ENCODE data around the gene PLEKHG4B. TPM values are rescaled to one million over a fixed set of nuclear protein-coding genes. Genes with fewer than 3 reads are reported as not detected.
"Not testable (repeated sequence)": the region's sequence is repeated elsewhere in the genome, so short reads cannot be mapped to it uniquely, and the experiment has no call there.

The PLEKHG4B gene
- total RNA-seq, 2 experiments from 2014 or later: 0.03 TPM; not detected in 1

DNA sequence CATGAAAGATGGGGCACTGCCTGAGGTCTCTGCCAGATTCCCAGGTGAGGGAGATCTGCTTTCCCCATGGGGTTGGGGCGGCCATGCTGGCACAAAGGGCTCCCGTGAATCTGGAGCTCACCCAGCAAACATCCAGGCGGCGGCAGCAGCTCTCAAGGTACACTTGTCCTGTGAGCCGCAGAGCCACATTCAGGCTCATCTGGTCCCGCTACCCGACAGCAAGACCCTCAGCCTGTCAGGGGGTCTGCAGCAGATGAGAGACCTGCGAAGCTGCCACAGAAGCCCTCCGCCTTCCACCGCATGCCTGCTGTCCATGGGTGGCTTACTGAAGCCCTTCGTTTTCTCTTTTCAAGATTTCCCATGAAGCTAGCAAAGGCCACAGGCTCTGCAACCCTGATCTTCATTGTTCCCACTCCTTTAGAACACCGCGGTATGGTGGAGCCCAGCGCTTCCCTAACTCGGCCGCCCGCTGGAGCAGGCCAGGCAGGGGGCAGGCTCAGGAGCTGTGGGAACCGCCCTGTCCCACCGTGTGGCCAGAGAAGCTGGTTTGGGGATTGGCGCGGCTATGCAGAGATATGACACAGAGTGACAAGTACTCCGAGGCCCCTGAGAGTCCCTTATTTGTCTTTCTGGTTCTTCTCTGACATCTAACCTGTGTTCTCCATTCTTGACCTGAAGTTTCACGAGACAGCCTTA is 108.1 kb downstream of the PLEKHG4B start:
- DNase-seq (no peak), ATAC-seq (ENCODE audit: low read depth) (no peak)
- Mint-ChIP-seq H3K9me3 (no peaks in the 10 kb centered on the region), H3K4me3 (no peak overlapping the region), H3K27me3 (no peaks in the 10 kb centered on the region), H3K27ac (no peak overlapping the region), H3K36me3 (peaks cover 9% of the 10 kb centered on the region), H3K4me1 (no peaks in the 10 kb centered on the region)
- POLR2A ChIA-PET: interaction anchor here (0.6 kb wide), 1 partner anchor 10 kb away, joined by 3 read pairs; no protein-coding TSS in a partner anchor

DNA sequence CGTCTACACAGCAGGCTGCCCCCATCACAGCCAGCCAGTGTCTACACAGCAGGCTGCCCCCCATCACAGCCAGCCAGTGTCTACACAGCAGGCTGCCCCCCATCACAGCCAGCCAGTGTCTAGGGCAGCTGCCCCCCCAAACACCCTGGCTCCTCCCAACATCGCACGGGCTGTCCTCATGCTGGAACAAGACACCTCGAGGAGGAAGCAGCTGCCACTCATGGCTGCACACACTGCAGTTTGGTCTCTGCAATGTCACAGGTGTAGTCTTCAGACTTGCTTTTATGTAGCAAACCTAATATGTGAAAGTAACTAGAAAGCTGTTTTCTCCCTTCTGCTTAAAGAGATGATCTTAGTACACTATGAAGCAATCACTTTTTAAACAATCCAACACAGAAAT is 109.0 kb downstream of the PLEKHG4B start:
- Mint-ChIP-seq H3K27ac (no peak overlapping the region), H3K36me3 (peaks cover 14% of the 10 kb centered on the region), H3K9me3 (no peaks in the 10 kb centered on the region), H3K4me3 (no peak overlapping the region), H3K4me1 (no peaks in the 10 kb centered on the region), H3K27me3 (no peaks in the 10 kb centered on the region)
- ATAC-seq (ENCODE audit: low read depth): no peak
- no peak for DNase-seq
- POLR2A ChIA-PET: no interaction called here

DNA sequence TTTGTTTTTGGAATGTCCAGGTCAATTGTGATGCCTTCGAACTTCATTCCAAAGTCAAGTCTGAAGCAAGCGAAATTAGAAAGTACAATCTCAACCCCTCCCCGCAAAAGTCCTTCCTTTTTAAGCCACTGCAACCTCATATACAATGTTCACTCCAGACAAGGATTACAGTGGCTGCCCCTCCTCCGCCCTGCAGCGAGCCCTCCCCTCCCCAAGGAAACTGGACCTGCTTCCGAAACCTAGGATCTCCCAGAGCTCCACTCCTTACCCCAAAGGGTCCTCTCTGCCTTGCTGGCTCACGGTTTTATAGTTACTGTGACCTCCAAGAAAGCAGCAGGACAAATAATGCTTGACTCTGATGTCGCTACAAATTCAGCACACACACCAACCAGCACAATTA is 109.7 kb downstream of the PLEKHG4B start:
- no peak overlapping the region for H3K27ac Mint-ChIP-seq
- H3K36me3 Mint-ChIP-seq: peaks cover 14% of the 10 kb centered on the region
- no peaks in the 10 kb centered on the region for H3K9me3 Mint-ChIP-seq
- DNase-seq (no peak), ATAC-seq (ENCODE audit: low read depth) (no peak)
- H3K4me1 Mint-ChIP-seq: no peaks in the 10 kb centered on the region
- no peak overlapping the region for H3K4me3 Mint-ChIP-seq
- H3K27me3 Mint-ChIP-seq: no peaks in the 10 kb centered on the region
- POLR2A ChIA-PET: no interaction called here

GRCh38 chr5:203246-203930 is 111.4 kb downstream of the PLEKHG4B start:
- Mint-ChIP-seq H3K27me3 (no peaks in the 10 kb centered on the region), H3K27ac (no peak overlapping the region), H3K36me3 (peaks cover 19% of the 10 kb centered on the region), H3K4me3 (no peak overlapping the region), H3K9me3 (no peaks in the 10 kb centered on the region), H3K4me1 (no peaks in the 10 kb centered on the region)
- ATAC-seq (ENCODE audit: low read depth) (no peak), DNase-seq (no peak)
- POLR2A ChIA-PET: no interaction called here

DNA sequence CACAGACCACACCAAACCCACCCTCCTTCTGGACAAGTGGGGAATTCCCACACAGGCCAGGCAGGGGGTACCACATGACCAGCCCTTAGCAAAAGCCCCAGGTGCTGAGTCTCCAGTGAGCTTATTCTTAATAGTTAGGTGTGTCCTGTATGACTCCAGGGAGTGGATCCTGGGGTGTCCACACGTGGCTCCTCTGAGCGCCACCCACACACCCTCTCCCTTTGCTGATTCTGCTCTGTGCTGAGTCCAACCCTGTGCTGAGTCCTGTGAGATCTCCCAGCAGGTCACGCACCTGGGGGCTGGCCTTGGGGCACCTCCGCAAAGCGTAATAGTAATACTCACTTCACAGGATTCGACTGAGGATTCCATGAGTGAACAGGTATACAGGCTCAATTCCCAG is 112.0 kb downstream of the PLEKHG4B start:
- DNase-seq (no peak), ATAC-seq (ENCODE audit: low read depth) (no peak)
- Mint-ChIP-seq H3K27me3 (no peaks in the 10 kb centered on the region), H3K4me3 (no peak overlapping the region), H3K36me3 (peaks cover 19% of the 10 kb centered on the region), H3K4me1 (no peaks in the 10 kb centered on the region), H3K9me3 (no peaks in the 10 kb centered on the region), H3K27ac (no peak overlapping the region)
- POLR2A ChIA-PET: no interaction called here

DNA sequence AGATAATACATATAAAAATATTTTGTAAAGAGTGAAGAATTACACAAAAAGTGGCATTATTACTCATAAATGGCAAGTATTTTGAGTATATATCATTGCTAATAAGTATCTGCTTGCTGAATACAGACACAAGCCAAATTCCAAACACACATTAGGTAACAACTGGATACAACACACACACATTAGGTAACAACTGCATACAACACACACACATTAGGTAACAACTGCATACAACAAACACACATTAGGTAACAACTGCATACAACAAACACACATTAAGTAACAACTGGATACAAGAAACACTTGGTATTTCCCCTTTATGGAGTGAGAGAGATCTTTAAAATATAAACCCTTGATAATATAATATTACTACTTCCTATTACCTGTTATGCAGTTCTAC is 112.5 kb downstream of the PLEKHG4B start:
- peaks cover 19% of the 10 kb centered on the region for H3K36me3 Mint-ChIP-seq
- no peak overlapping the region for H3K4me3 Mint-ChIP-seq
- H3K27ac Mint-ChIP-seq: no peak overlapping the region
- ATAC-seq (ENCODE audit: low read depth) (no peak), DNase-seq (no peak)
- POLR2A ChIA-PET: no interaction called here
- H3K27me3 Mint-ChIP-seq: no peaks in the 10 kb centered on the region
- H3K9me3 Mint-ChIP-seq: no peaks in the 10 kb centered on the region
- no peaks in the 10 kb centered on the region for H3K4me1 Mint-ChIP-seq

- Mint-ChIP-seq H3K9me3 (no peaks in the 10 kb centered on the region), H3K27me3 (no peaks in the 10 kb centered on the region), H3K27ac (no peak overlapping the region), H3K4me3 (no peak overlapping the region), H3K36me3 (peaks cover 19% of the 10 kb centered on the region), H3K4me1 (peaks cover 4% of the 10 kb centered on the region)
- POLR2A ChIA-PET: no interaction called here
- ATAC-seq (ENCODE audit: low read depth) (no peak), DNase-seq (no peak)
Observed at GRCh38 chr5:204966-205670, 113.2 kb downstream of the PLEKHG4B start.

- H3K27ac Mint-ChIP-seq: no peak overlapping the region
- H3K9me3 Mint-ChIP-seq: no peaks in the 10 kb centered on the region
- POLR2A ChIA-PET: no interaction called here
- no peaks in the 10 kb centered on the region for H3K27me3 Mint-ChIP-seq
- no peak overlapping the region for H3K4me3 Mint-ChIP-seq
- ATAC-seq (ENCODE audit: low read depth): no peak
- peaks cover 8% of the 10 kb centered on the region for H3K4me1 Mint-ChIP-seq
- peaks cover 19% of the 10 kb centered on the region for H3K36me3 Mint-ChIP-seq
- no peak for DNase-seq
Observed at GRCh38 chr5:206406-206805, 114.4 kb downstream of the PLEKHG4B start.

DNA sequence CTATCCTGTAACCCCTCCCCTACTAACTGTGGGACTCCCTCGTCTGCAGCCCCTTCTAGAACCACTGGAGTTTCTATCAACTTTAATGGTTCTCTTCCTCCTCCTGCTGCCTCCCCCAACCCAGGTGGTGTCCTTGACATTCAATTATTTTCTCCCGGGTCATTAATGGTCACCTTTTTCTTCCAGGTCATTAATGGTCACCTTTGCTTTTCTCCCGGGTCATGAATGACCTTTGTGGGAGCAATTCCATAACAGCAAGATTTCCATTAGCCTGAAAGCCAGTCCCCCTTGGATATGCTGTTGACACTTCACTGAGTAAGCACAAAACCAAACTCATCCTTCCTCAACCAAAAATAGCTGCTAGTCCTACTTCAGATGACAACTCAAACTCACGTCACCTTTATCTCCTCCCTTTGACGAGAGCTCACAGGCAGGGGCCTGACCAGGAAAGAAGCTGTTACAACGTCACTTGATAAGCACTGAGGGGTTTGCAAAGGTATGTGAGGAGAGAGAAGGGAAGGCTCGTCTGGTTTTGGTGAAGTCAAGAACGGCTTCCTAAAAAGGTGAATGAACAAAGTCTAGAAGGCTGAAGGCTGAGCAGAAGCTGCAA is 115.1 kb downstream of the PLEKHG4B start:
- no peak for ATAC-seq (ENCODE audit: low read depth)
- Mint-ChIP-seq H3K27me3 (no peaks in the 10 kb centered on the region), H3K27ac (no peak overlapping the region), H3K4me3 (no peak overlapping the region), H3K36me3 (peaks cover 19% of the 10 kb centered on the region), H3K4me1 (peaks cover 8% of the 10 kb centered on the region), H3K9me3 (no peaks in the 10 kb centered on the region)
- no peak for DNase-seq
- POLR2A ChIA-PET: no interaction called here

- POLR2A ChIA-PET: no interaction called here
- Mint-ChIP-seq H3K9me3 (no peaks in the 10 kb centered on the region), H3K4me1 (peaks cover 8% of the 10 kb centered on the region), H3K4me3 (no peak overlapping the region), H3K36me3 (peaks cover 19% of the 10 kb centered on the region), H3K27me3 (no peaks in the 10 kb centered on the region), H3K27ac (no peak overlapping the region)
- DNase-seq: no peak
- no peak for ATAC-seq (ENCODE audit: low read depth)
Observed at GRCh38 chr5:207599-207998, 115.6 kb downstream of the PLEKHG4B start.

DNA sequence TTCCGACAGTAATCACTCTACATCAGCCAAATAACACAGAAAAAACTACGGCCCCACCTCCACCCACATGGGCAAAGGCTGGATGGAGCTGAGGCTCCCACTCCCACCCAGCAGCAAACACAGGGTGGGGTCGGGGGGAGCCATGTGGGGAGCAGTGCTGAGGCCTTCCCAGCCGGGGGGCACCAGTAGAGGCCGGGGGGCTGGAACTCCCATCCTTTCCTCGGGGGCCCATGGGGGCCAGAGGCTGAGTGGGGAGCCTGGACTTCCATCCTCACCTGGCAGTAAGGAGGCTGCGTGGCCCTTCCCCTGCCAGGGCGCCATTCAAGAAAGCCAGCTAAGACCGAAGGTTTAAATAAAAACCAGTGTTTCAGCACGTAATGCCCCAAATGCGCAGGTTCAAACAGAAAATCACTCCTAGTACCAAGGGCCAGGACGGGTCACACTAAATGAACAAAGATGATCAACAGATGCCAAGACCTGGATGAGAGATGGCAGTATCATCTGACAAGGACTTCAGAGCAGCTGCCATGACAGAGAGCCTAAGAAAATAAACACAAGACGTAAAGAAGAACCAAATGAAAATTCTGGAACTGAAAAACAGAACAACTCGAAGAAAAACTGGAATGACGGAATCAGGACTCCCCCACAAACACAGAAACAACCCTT is 116.6 kb downstream of the PLEKHG4B start:
- Mint-ChIP-seq H3K27ac (no peak overlapping the region), H3K36me3 (peaks cover 17% of the 10 kb centered on the region), H3K9me3 (no peaks in the 10 kb centered on the region), H3K27me3 (no peaks in the 10 kb centered on the region), H3K4me3 (no peak overlapping the region), H3K4me1 (peaks cover 8% of the 10 kb centered on the region)
- no peak for ATAC-seq (ENCODE audit: low read depth)
- DNase-seq: no peak
- POLR2A ChIA-PET: no interaction called here

DNA sequence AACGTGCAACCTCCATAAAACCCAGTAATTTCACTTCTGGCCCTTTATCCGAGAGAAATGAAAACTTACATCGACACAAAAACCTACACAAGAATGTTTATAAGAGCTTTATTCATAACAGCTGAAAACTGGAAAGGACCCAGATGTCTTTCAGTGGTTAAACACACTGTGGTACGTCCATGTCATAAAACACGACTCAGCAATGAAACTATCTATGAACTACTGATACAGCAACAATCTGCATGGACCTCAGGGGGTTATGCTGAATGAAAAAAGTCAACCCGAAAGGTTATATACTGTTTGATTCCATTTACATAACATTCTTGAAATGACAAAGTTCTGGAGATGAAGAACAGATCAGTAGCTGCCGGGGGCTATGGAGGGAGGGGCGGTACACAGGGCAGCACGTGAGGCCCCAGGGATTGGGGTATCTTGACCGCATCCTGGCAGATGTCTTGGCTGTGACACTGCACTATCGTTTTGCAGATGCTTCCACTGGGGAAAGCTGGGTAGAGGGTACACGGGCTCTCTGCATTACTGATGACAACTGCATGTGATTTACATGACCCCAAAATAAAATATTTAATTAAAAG is 121.9 kb downstream of the PLEKHG4B start:
- Mint-ChIP-seq H3K27ac (no peak overlapping the region), H3K9me3 (no peaks in the 10 kb centered on the region), H3K27me3 (no peaks in the 10 kb centered on the region), H3K4me1 (peaks cover 29% of the 10 kb centered on the region), H3K36me3 (peaks cover 12% of the 10 kb centered on the region), H3K4me3 (no peak overlapping the region)
- POLR2A ChIA-PET: no interaction called here
- DNase-seq: no peak
- no peak for ATAC-seq (ENCODE audit: low read depth)

- Mint-ChIP-seq H3K4me3 (peak overlapping the region; percentile 15), H3K4me1 (peaks cover 23% of the 10 kb centered on the region), H3K36me3 (peaks cover 13% of the 10 kb centered on the region), H3K27ac (peak overlapping the region; percentile 60)
- ATAC-seq (ENCODE audit: low read depth); POLR2A ChIA-PET; DNase-seq; H3K27me3 Mint-ChIP-seq; H3K9me3 Mint-ChIP-seq: not testable (repeated sequence)
Observed at GRCh38 chr5:215256-215655, 123.3 kb downstream of the PLEKHG4B start.
